Epithelial cell of proximal tubule (primary cell): ENCODE data around the gene TACR2. TPM values are rescaled to one million over a fixed set of nuclear protein-coding genes. Genes with fewer than 3 reads are reported as not detected.

Experiments
- DNase-seq: peaks from one replicate; pipeline ENCODE4 v3.0.0-alpha.2; 2011; ENCODE audit warnings: low read depth
- H3K4me3 ChIP-seq: 2 replicates; pipeline ENCODE4 v1.5.1; 2011; ENCODE audit warnings: low read depth, mild to moderate bottlenecking, low read length
- CTCF ChIP-seq: conservative IDR thresholded peaks from 2 replicates; pipeline ENCODE4 v1.5.1; 2012; ENCODE audit warnings: low read depth, mild to moderate bottlenecking, low read length
- total RNA-seq: library from RNA; depleted of rRNA; stranded (reverse); fragments of >200 nt; gene quantifications from 2 replicates; pipeline ENCODE4 v1.2.3, GENCODE V29; 2015

Gene TACR2
- total RNA-seq, 1 donor from 2014 or later = 0.23 TPM

- no peak overlapping the region for H3K4me3 ChIP-seq
- no peak for DNase-seq
- no peak for TF ChIP-seq CTCF
These were observed 13.7 kb downstream of the TACR2 start for GRCh38 chr10:69403066-69403465.

- TF ChIP-seq CTCF = no peak
- no peak overlapping the region for H3K4me3 ChIP-seq
- no peak for DNase-seq
These were observed 14.3 kb downstream of the TACR2 start for GRCh38 chr10:69402386-69402785.

GRCh38 chr10:69401416-69401815 lies 15.3 kb downstream of the TACR2 start:
- no peak for DNase-seq
- TF ChIP-seq CTCF = no peak
- H3K4me3 ChIP-seq = no peak overlapping the region

DNA sequence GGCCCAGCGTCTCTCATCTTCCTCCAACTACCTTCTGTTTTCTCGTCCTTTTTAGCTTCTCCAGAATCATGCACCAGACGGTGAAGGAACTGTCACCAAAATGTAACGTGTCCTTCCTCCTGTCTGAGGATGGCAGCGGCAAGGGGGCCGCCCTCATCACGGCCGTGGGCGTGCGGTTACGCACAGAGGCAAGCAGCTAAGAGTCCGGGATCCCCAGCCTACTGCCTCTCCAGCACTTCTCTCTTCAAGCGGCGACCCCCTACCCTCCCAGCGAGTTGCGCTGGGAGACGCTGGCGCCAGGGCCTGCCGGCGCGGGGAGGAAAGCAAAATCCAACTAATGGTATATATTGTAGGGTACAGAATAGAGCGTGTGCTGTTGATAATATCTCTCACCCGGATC lies 15.8 kb downstream of the TACR2 start:
- no peak overlapping the region for H3K4me3 ChIP-seq
- no peak for TF ChIP-seq CTCF
- no peak for DNase-seq

GRCh38 chr10:69398466-69398865 lies 18.3 kb downstream of the TACR2 start:
- no peak for DNase-seq
- TF ChIP-seq CTCF = no peak
- H3K4me3 ChIP-seq = no peak overlapping the region

GRCh38 chr10:69397972-69398371 lies 18.7 kb downstream of the TACR2 start:
- H3K4me3 ChIP-seq = no peak overlapping the region
- no peak for DNase-seq
- TF ChIP-seq CTCF = no peak

DNA sequence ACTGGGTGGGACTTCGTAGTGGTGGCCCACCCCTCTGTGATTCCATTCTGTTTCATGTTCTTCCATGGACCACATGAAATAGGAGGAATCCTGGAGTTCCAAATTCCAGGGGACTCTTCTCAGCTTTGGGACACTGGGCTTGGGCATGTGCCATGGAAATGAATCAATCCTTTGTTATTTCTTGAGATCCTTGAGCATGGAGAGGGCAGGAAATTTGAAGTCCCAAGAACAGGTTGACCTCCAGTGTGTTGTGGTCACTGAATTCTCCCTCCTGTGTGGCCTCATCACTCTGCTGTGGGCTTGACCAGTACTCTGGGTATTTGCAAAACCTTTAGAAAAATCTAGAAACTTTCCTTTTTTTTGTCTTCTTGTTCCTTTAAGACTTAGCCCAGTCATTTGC lies 22.7 kb downstream of the TACR2 start:
- no peak for DNase-seq
- no peak overlapping the region for H3K4me3 ChIP-seq
- TF ChIP-seq CTCF = no peak
